HepG2 (cell line): ENCODE results near the gene TLK2. TPM values are rescaled to one million over a fixed set of nuclear protein-coding genes. Genes with fewer than 3 reads are reported as not detected.

ENCODE experiments used
- AGO1 ChIP-seq: fragments of 200-400 bp; formaldehyde crosslinking; IDR thresholded peaks from 2 replicates; pipeline ENCODE4 v1.6.1; 2017; ENCODE audit warnings: mild to moderate bottlenecking, low read depth, low read length, moderate library complexity; ENCODE audit not compliant: poor library complexity, severe bottlenecking
- CERS6 ChIP-seq: sonication (generic); formaldehyde crosslinking; IDR thresholded peaks from 2 replicates; pipeline ENCODE4 v1.5.0; 2020; ENCODE audit warnings: missing genetic modification reagents
- ETS1 ChIP-seq: sonication (generic); formaldehyde crosslinking; IDR thresholded peaks from 2 replicates; pipeline ENCODE4 v1.4.0; 2020; ENCODE audit warnings: missing genetic modification reagents
- FOXK2 ChIP-seq: fragments of 450-650 bp; IDR thresholded peaks from 2 replicates; pipeline ENCODE4 v1.6.1; 2016
- GMEB1 ChIP-seq: sonication (generic); formaldehyde crosslinking; IDR thresholded peaks from 2 replicates; pipeline ENCODE4 v1.5.1; 2020; ENCODE audit warnings: missing genetic modification reagents, mild to moderate bottlenecking, borderline replicate concordance
- MAFF ChIP-seq: IDR thresholded peaks from 2 replicates; pipeline ENCODE4 v1.6.1; 2011; ENCODE audit warnings: low read depth, low read length, improper control_type of control experiment
- MED13 ChIP-seq: sonication (generic); formaldehyde crosslinking; IDR thresholded peaks from 2 replicates; pipeline ENCODE4 v1.5.0; 2020; ENCODE audit warnings: missing genetic modification reagents
- NR2F1 ChIP-seq, 2 experiments: fragments of 450-650 bp in 1 of 2; formaldehyde crosslinking in 1 of 2; IDR thresholded peaks; 2 replicates each; pipeline versions ENCODE4 v1.5.0 to v1.6.1; 2016 to 2020; ENCODE audit warnings: mild to moderate bottlenecking in 1 of 2, missing compliant biosample characterization in 1 of 2, missing genetic modification reagents in 1 of 2, moderate library complexity in 1 of 2
- NRL ChIP-seq: sonication (generic); formaldehyde crosslinking; IDR thresholded peaks from 2 replicates; pipeline ENCODE4 v1.5.0; 2020; ENCODE audit warnings: missing genetic modification reagents, mild to moderate bottlenecking, moderate library complexity, borderline replicate concordance
- POGK ChIP-seq: sonication (generic); formaldehyde crosslinking; conservative IDR thresholded peaks from 2 replicates; pipeline ENCODE4 v1.8.0; 2022; ENCODE audit warnings: mild to moderate bottlenecking, moderate library complexity, missing genetic modification reagents
- SKI ChIP-seq: fragments of 450-650 bp; IDR thresholded peaks from one replicate; pipeline ENCODE4 v1.6.1; 2018; ENCODE audit warnings: mild to moderate bottlenecking; ENCODE audit not compliant: partially characterized antibody
- SRSF4 ChIP-seq: fragments of 200-400 bp; formaldehyde crosslinking; IDR thresholded peaks from one replicate; pipeline ENCODE4 v1.6.1; 2018; ENCODE audit warnings: mild to moderate bottlenecking, low read depth, low read length, moderate library complexity; ENCODE audit not compliant: poor library complexity, severe bottlenecking
- TEAD3 ChIP-seq: optimal IDR thresholded peaks from 2 replicates; pipeline ENCODE3; 2016; ENCODE audit warnings: borderline replicate concordance
- ZBTB42 ChIP-seq: sonication (generic); formaldehyde crosslinking; IDR thresholded peaks from 2 replicates; pipeline ENCODE4 v1.5.0; 2020; ENCODE audit warnings: mild to moderate bottlenecking, missing genetic modification reagents
- ZKSCAN8 ChIP-seq: IDR thresholded peaks from 2 replicates; pipeline ENCODE4 v1.6.1; 2016; ENCODE audit warnings: borderline replicate concordance, missing genetic modification reagents, missing compliant biosample characterization
- ZNF101 ChIP-seq: sonication (generic); formaldehyde crosslinking; IDR thresholded peaks from 2 replicates; pipeline ENCODE4 v1.4.0; 2020; ENCODE audit warnings: mild to moderate bottlenecking, low read depth, missing genetic modification reagents, borderline replicate concordance
- ZNF124 ChIP-seq: sonication (generic); formaldehyde crosslinking; IDR thresholded peaks from 2 replicates; pipeline ENCODE4 v1.4.0; 2020; ENCODE audit warnings: missing genetic modification reagents
- ZNF20 ChIP-seq: sonication (generic); formaldehyde crosslinking; IDR thresholded peaks from 2 replicates; pipeline ENCODE4 v1.4.0; 2020; ENCODE audit warnings: mild to moderate bottlenecking, moderate library complexity, missing genetic modification reagents
- ZNF263 ChIP-seq: sonication (generic); formaldehyde crosslinking; IDR thresholded peaks from 2 replicates; pipeline ENCODE4 v1.4.0; 2020; ENCODE audit warnings: missing genetic modification reagents
- ZNF274 ChIP-seq: sonication (generic); formaldehyde crosslinking; IDR thresholded peaks from 2 replicates; pipeline ENCODE4 v1.5.1; 2020; ENCODE audit warnings: mild to moderate bottlenecking, missing genetic modification reagents
- ZNF367 ChIP-seq: sonication (generic); formaldehyde crosslinking; IDR thresholded peaks from 2 replicates; pipeline ENCODE4 v1.4.0; 2020; ENCODE audit warnings: missing genetic modification reagents, borderline replicate concordance
- ZNF629 ChIP-seq: sonication (generic); formaldehyde crosslinking; conservative IDR thresholded peaks from 2 replicates; pipeline ENCODE4 v1.5.0; 2020; ENCODE audit warnings: missing genetic modification reagents
- ZNF713 ChIP-seq: sonication (generic); formaldehyde crosslinking; IDR thresholded peaks from 2 replicates; pipeline ENCODE4 v1.4.0; 2020; ENCODE audit warnings: mild to moderate bottlenecking, missing genetic modification reagents
- ZNF782 ChIP-seq: sonication (generic); formaldehyde crosslinking; IDR thresholded peaks from 2 replicates; pipeline ENCODE4 v1.4.0; 2020; ENCODE audit warnings: missing genetic modification reagents, mild to moderate bottlenecking, borderline replicate concordance
- polyA plus RNA-seq, 8 experiments: library from polyadenylated mRNA; depleted of rRNA in 3 of 8; stranded (reverse) in 7 of 8; unstranded in 1 of 8; fragments of >200 nt; fragmentation: Illumina TruSeq in 4 of 8; extraction: Trizol in 4 of 8; gene quantifications; 2 replicates each; pipeline versions ENCODE4 v1.2.1 to v1.2.3, GENCODE V29; 2011 to 2016; ENCODE audit warnings: low read depth in 4 of 8, missing spikeins in 1 of 8, mixed read lengths in 1 of 8; ENCODE audit not compliant: insufficient read depth in 1 of 8
- total RNA-seq, 5 experiments: library from RNA; depleted of rRNA; stranded (reverse); fragments of >200 nt; fragmentation: Illumina TruSeq; extraction: Trizol; gene quantifications; 2 replicates each; pipeline ENCODE4 v1.2.3, GENCODE V29; 2016; ENCODE audit warnings: low read depth in 1 of 5

The TLK2 gene
- total and polyA plus RNA-seq, 2 of the 13 experiments (the other 11 are each of a cell fraction or from before 2014, with no cell fraction given), result 58.7 to 60.8 TPM

GRCh38 chr17:62616993-62617893, 138.6 kb downstream of the TLK2 start (continued):
- TF ChIP-seq CERS6 (CRISPR knock-in tag) (no peak), ZNF367 (CRISPR knock-in tag) (no peak), SRSF4 (no peak), ZNF274 (CRISPR knock-in tag) (no peak), MED13 (no peak), MAFF (no peak), POGK (CRISPR knock-in tag) (peak; percentile 58; the same call in 1 of the 2 replicates), ZNF101 (CRISPR knock-in tag) (no peak), NR2F1 (CRISPR knock-in tag; IDR thresholded peaks at IDR 0.05) (peak; percentile 8 to 50; a peak in 2 of 4 replicates), ZNF713 (CRISPR knock-in tag) (no peak), NRL (CRISPR knock-in tag) (0 out of 2 replicates have a peak, but pooled peaks have one; percentile 12), ETS1 (no peak), ZNF782 (CRISPR knock-in tag) (no peak; the same call in 1 of the 2 replicates), ZNF263 (peak; percentile 51), ZNF20 (CRISPR knock-in tag) (no peak), ZKSCAN8 (no peak), GMEB1 (CRISPR knock-in tag) (no peak), TEAD3 (CRISPR knock-in tag) (peak; percentile 6), SKI (peak; percentile 42), FOXK2 (peak; percentile 78), ZNF124 (CRISPR knock-in tag) (no peak; the same call in 1 of the 2 replicates), AGO1 (no peak), ZBTB42 (no peak), ZNF629 (peak; percentile 23; the same call in 1 of the 2 replicates)
